IMR-90 (cell line): ENCODE results near the gene GABRB1. TPM values are rescaled to one million over a fixed set of nuclear protein-coding genes. Genes with fewer than 3 reads are reported as not detected.

Experiments used
- ATAC-seq: fragments of 200-7000 bp; cut with Tn5 transposase; 2 replicates; pipeline ENCODE4 v1.9.1; 2020; ENCODE audit warnings: low read depth, mild to moderate bottlenecking, moderate library complexity
- BruUV-seq: library from RNA; stranded (reverse); fragments of 400-500 nt; replicated peaks from 2 replicates; lab custom pipeline; 2021; lab: Mats Ljungman, UMichigan
- CTCF ChIA-PET: fragments of 300-600 bp; formaldehyde crosslinking; extraction: SDS; loops from one replicate; lab custom pipeline; 2021; ENCODE audit warnings: antibody characterized with exemption; lab: Yijun Ruan, JAX
- POLR2A ChIA-PET: fragments of 300-600 bp; sonication (Branson Sonifier 250); formaldehyde crosslinking; loops from one replicate; lab custom pipeline; 2022; ENCODE audit warnings: antibody characterized with exemption; ENCODE audit not compliant: unreplicated experiment; lab: Charles Lee
- DNase-seq: peaks from one replicate; pipeline ENCODE4 v3.0.0; 2013
- H2AFZ ChIP-seq: replicated peaks from 2 replicates; pipeline ENCODE3; 2013; ENCODE audit warnings: low read length, mild to moderate bottlenecking; ENCODE audit not compliant: poor library complexity
- H2AK5ac ChIP-seq: 2 replicates; pipeline ENCODE4 v1.6.1; 2013; ENCODE audit warnings: low read depth, low read length, inconsistent platforms
- H2AK9ac ChIP-seq: replicated peaks from 2 replicates; pipeline ENCODE3; 2013; ENCODE audit warnings: mild to moderate bottlenecking, low read depth, low read length, moderate library complexity; ENCODE audit not compliant: poor library complexity
- H2BK120ac ChIP-seq: 2 replicates; pipeline ENCODE4 v1.6.1; 2013; ENCODE audit warnings: low read depth, low read length, inconsistent platforms
- H2BK15ac ChIP-seq: 3 replicates; pipeline ENCODE4 v1.6.1; 2013; ENCODE audit warnings: low read depth, low read length, inconsistent platforms
- H2BK20ac ChIP-seq: 2 replicates; pipeline ENCODE4 v1.6.1; 2013; ENCODE audit warnings: low read depth, mild to moderate bottlenecking, inconsistent platforms, low read length, moderate library complexity
- H2BK5ac ChIP-seq: 2 replicates; pipeline ENCODE4 v1.6.1; 2013; ENCODE audit warnings: mild to moderate bottlenecking, low read depth, low read length, inconsistent platforms; ENCODE audit not compliant: poor library complexity, severe bottlenecking
- H3K14ac ChIP-seq: replicated peaks from 2 replicates; pipeline ENCODE4 v1.6.1; 2013; ENCODE audit warnings: low read depth, low read length, inconsistent platforms
- H3K18ac ChIP-seq: 2 replicates; pipeline ENCODE4 v1.6.1; 2013; ENCODE audit warnings: low read depth, low read length, control low read depth
- H3K23ac ChIP-seq: 2 replicates; pipeline ENCODE4 v1.6.1; 2013; ENCODE audit warnings: low read depth, low read length, inconsistent platforms
- H3K27ac ChIP-seq: 2 replicates; pipeline ENCODE4 v1.5.1; 2013; ENCODE audit warnings: mild to moderate bottlenecking, control low read depth, low read length; ENCODE audit not compliant: insufficient read depth
- H3K27me3 ChIP-seq: 2 replicates; pipeline ENCODE4 v1.6.1; 2013; ENCODE audit warnings: low read length; ENCODE audit not compliant: control insufficient read depth, insufficient read depth
- H3K36me3 ChIP-seq: 2 replicates; pipeline ENCODE4 v1.6.1; 2013; ENCODE audit warnings: low read length, mixed read lengths; ENCODE audit not compliant: control insufficient read depth, insufficient read depth
- H3K4ac ChIP-seq: 2 replicates; pipeline ENCODE4 v1.6.1; 2013; ENCODE audit warnings: low read depth, low read length, inconsistent platforms
- H3K4me1 ChIP-seq: 2 replicates; pipeline ENCODE4 v1.6.1; 2013; ENCODE audit warnings: low read length, mixed read lengths; ENCODE audit not compliant: control insufficient read depth, insufficient read depth
- H3K4me2 ChIP-seq: 2 replicates; pipeline ENCODE4 v1.6.1; 2013; ENCODE audit warnings: low read depth, mild to moderate bottlenecking, control low read depth, low read length, moderate library complexity
- H3K4me3 ChIP-seq: 2 replicates; pipeline ENCODE4 v1.5.1; 2013; ENCODE audit warnings: low read depth, mild to moderate bottlenecking, control low read depth, low read length, moderate library complexity; ENCODE audit not compliant: insufficient read depth
- H3K56ac ChIP-seq: 2 replicates; pipeline ENCODE4 v1.6.1; 2013; ENCODE audit warnings: low read length, inconsistent platforms; ENCODE audit not compliant: insufficient read depth; ENCODE audit errors: extremely low read depth
- H3K79me1 ChIP-seq, 2 experiments: 2 replicates each; pipeline ENCODE4 v1.6.1; 2013; ENCODE audit warnings: low read length in 2 of 2, inconsistent platforms in 1 of 2, low read depth in 1 of 2
- H3K9ac ChIP-seq: 2 replicates; pipeline ENCODE4 v1.6.1; 2013; ENCODE audit warnings: low read depth, low read length, control low read depth
- H3K9me1 ChIP-seq: 2 replicates; pipeline ENCODE4 v1.6.1; 2013; ENCODE audit warnings: low read length, inconsistent platforms; ENCODE audit not compliant: insufficient read depth
- H3K9me3 ChIP-seq: 2 replicates; pipeline ENCODE4 v1.6.1; 2013; ENCODE audit warnings: low read length; ENCODE audit not compliant: control insufficient read depth, insufficient read depth
- H4K20me1 ChIP-seq: 2 replicates; pipeline ENCODE4 v1.6.1; 2013; ENCODE audit warnings: low read length, inconsistent platforms; ENCODE audit not compliant: insufficient read depth
- H4K5ac ChIP-seq: 2 replicates; pipeline ENCODE4 v1.6.1; 2013; ENCODE audit warnings: mild to moderate bottlenecking, low read depth, low read length, control low read depth
- H4K8ac ChIP-seq, 2 experiments: 2 replicates each; pipeline ENCODE4 v1.6.1; 2013; ENCODE audit warnings: low read depth in 2 of 2, low read length in 2 of 2, control low read depth in 1 of 2, inconsistent platforms in 1 of 2
- H4K91ac ChIP-seq: 2 replicates; pipeline ENCODE4 v1.6.1; 2013; ENCODE audit warnings: low read depth, low read length, inconsistent platforms; ENCODE audit not compliant: insufficient read depth
- BHLHE40 ChIP-seq: fragments of 150-350 bp; IDR thresholded peaks from 2 replicates; pipeline ENCODE4 v1.6.1; 2016; ENCODE audit warnings: mild to moderate bottlenecking, low read depth, low read length
- CEBPB ChIP-seq: IDR thresholded peaks from 2 replicates; pipeline ENCODE4 v1.6.1; 2012; ENCODE audit warnings: low read depth, low read length, improper control_type of control experiment
- CHD1 ChIP-seq: IDR thresholded peaks from 2 replicates; pipeline ENCODE4 v1.6.1; 2012; ENCODE audit warnings: low read depth, low read length, improper control_type of control experiment
- FOS ChIP-seq: fragments of 150-350 bp; IDR thresholded peaks from 2 replicates; pipeline ENCODE4 v1.6.1; 2016; ENCODE audit warnings: low read depth, low read length
- MAZ ChIP-seq: IDR thresholded peaks from 2 replicates; pipeline ENCODE4 v1.6.1; 2012; ENCODE audit warnings: low read depth, mild to moderate bottlenecking, low read length, improper control_type of control experiment, moderate library complexity, borderline replicate concordance
- MXI1 ChIP-seq: IDR thresholded peaks from 2 replicates; pipeline ENCODE4 v1.6.1; 2012; ENCODE audit warnings: low read depth, mild to moderate bottlenecking, low read length, moderate library complexity, borderline replicate concordance
- NFE2L2 ChIP-seq: fragments of 150-350 bp; IDR thresholded peaks from 2 replicates; pipeline ENCODE4 v1.6.1; 2016; ENCODE audit warnings: low read depth, mild to moderate bottlenecking, low read length
- POLR2A ChIP-seq: IDR thresholded peaks from 2 replicates; pipeline ENCODE4 v1.6.1; 2012; ENCODE audit warnings: mild to moderate bottlenecking, low read depth, low read length
- RAD21 ChIP-seq: IDR thresholded peaks from 2 replicates; pipeline ENCODE4 v1.6.1; 2012; ENCODE audit warnings: low read length, improper control_type of control experiment
- RCOR1 ChIP-seq: IDR thresholded peaks from 2 replicates; pipeline ENCODE4 v1.6.1; 2012; ENCODE audit warnings: mild to moderate bottlenecking, low read length, improper control_type of control experiment; ENCODE audit not compliant: insufficient replicate concordance
- RFX5 ChIP-seq: IDR thresholded peaks from 2 replicates; pipeline ENCODE4 v1.8.0; 2012; ENCODE audit warnings: low read depth, mild to moderate bottlenecking, low read length, moderate library complexity
- SMC3 ChIP-seq: fragments of 150-350 bp; IDR thresholded peaks from 2 replicates; pipeline ENCODE4 v1.6.1; 2016; ENCODE audit warnings: low read depth, mild to moderate bottlenecking, antibody characterized with exemption, low read length, moderate library complexity
- WGBS, 2 experiments: methylation state at CpG; one replicate each; pipeline versions ENCODE4 v1.1.5 to v1.1.7; 2013; ENCODE audit warnings: missing lambda C conversion rate in 2 of 2; ENCODE audit not compliant: insufficient read length in 1 of 2; ENCODE audit errors: extremely low coverage in 2 of 2; 5-methylcytosine and 5-hydroxymethylcytosine counted together
- dilution Hi-C: fragments of 300-500 bp; cut with HindIII; formaldehyde crosslinking; loops from one replicate; pipeline ENCODE4 v1.14.3; 2018; ENCODE audit warnings: low sequenced_read_pairs; ENCODE audit not compliant: unreplicated experiment
- in situ Hi-C: fragments of 300-500 bp; cut with MboI; formaldehyde crosslinking; loops from 3 replicates; pipeline ENCODE4 v1.14.3; 2019; ENCODE audit warnings: low sequenced_read_pairs, inconsistent platforms, mixed read lengths
- intact Hi-C: fragments of 100-400 bp; cut with micrococcal nuclease; formaldehyde crosslinking; loops from 2 replicates; pipeline ENCODE4 v1.10.0; 2022
- polyA plus RNA-seq, 3 experiments: library from polyadenylated mRNA; depleted of rRNA; stranded (reverse); fragments of >200 nt; gene quantifications; 2 replicates each; pipeline ENCODE4 v1.2.3, GENCODE V29; 2012; ENCODE audit warnings: low replicate concordance in 1 of 3
- total RNA-seq: library from RNA; depleted of rRNA; stranded (reverse); fragments of >200 nt; gene quantifications from 2 replicates; pipeline ENCODE4 v1.2.3, GENCODE V29; 2012
- TF ChIP-seq, protein P1 (sequence below): fragments of 150-350 bp; IDR thresholded peaks from 2 replicates; pipeline ENCODE4 v1.6.1; 2016; ENCODE audit warnings: low read depth, mild to moderate bottlenecking, low read length, moderate library complexity, borderline replicate concordance
- TF ChIP-seq, protein P2 (sequence below): fragments of 150-350 bp; IDR thresholded peaks from 2 replicates; pipeline ENCODE4 v1.6.1; 2017; ENCODE audit warnings: mild to moderate bottlenecking, antibody characterized with exemption, low read length, low read depth

Gene GABRB1
- total and polyA plus RNA-seq, 2 of the 4 experiments (the other 2 are of a cell fraction) = 4.7 to 16.1 TPM

DNA sequence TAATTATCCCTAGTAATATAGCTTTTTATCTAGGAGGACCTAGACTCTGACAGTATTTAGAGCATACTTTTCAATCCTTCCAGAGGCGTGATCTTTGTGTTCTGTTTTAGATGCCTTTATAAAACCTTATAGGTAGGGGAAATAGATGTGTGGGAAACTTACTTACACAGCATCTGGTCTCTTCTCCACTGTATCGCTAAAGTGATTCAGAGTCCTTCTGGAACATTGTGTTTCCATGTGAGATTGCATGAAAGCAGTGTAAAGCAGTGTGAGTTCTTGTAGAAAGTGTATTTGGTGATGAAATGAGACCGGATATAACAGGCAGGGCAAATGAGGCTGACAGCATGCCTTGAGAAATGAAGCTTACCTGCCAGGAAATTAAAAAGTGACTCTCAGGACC, 9.5 kb downstream of the GABRB1 start:
- Histone ChIP-seq H3K9me1 (no peaks in the 10 kb centered on the region), H3K9ac (no peak overlapping the region), H3K18ac (no peak overlapping the region), H3K4me1 (no peaks in the 10 kb centered on the region), H3K36me3 (no peaks in the 10 kb centered on the region), H2BK20ac (no peak overlapping the region), H4K91ac (no peak overlapping the region), H4K20me1 (no peaks in the 10 kb centered on the region), H4K8ac (no peak overlapping the region), H2BK120ac (peak overlapping the region; percentile 48; the same call in 1 of the 2 replicates), H3K27me3 (no peaks in the 10 kb centered on the region), H2AFZ (no peak overlapping the region), H4K5ac (no peak overlapping the region), H2AK9ac (no peak overlapping the region), H3K56ac (no peak overlapping the region), H3K9me3 (no peaks in the 10 kb centered on the region), H2BK15ac (no peak overlapping the region), H2BK5ac (no peak overlapping the region), H2AK5ac (no peak overlapping the region), H3K23ac (no peak overlapping the region; the same call in 1 of the 2 replicates), H3K4ac (no peak overlapping the region), H3K14ac (no peak overlapping the region), H3K4me3 (no peak overlapping the region), H3K79me1 (no peaks in the 10 kb centered on the region), H3K27ac (no peak overlapping the region), H3K4me2 (no peak overlapping the region)
- no CpG with 5 or more reads among the region's 3 CpGs for WGBS, 2 experiments
- in situ Hi-C loops (no loop called here), intact Hi-C loops (loop anchor here (10.0 kb wide), 1 partner anchor 54 kb away; no protein-coding TSS in a partner anchor), dilution Hi-C loops (no loop called here)
- POLR2A ChIA-PET = no interaction called here
- TF ChIP-seq MXI1 (no peak), SMC3 (no peak), FOS (no peak), BHLHE40 (no peak), POLR2A (no peak), CEBPB (no peak), RAD21 (no peak), CHD1 (no peak), MAZ (no peak), RCOR1 (no peak), RFX5 (no peak), NFE2L2 (no peak)
- TF ChIP-seq, protein P1, sequence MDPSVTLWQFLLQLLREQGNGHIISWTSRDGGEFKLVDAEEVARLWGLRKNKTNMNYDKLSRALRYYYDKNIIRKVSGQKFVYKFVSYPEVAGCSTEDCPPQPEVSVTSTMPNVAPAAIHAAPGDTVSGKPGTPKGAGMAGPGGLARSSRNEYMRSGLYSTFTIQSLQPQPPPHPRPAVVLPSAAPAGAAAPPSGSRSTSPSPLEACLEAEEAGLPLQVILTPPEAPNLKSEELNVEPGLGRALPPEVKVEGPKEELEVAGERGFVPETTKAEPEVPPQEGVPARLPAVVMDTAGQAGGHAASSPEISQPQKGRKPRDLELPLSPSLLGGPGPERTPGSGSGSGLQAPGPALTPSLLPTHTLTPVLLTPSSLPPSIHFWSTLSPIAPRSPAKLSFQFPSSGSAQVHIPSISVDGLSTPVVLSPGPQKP = no peak
- TF ChIP-seq, protein P2, sequence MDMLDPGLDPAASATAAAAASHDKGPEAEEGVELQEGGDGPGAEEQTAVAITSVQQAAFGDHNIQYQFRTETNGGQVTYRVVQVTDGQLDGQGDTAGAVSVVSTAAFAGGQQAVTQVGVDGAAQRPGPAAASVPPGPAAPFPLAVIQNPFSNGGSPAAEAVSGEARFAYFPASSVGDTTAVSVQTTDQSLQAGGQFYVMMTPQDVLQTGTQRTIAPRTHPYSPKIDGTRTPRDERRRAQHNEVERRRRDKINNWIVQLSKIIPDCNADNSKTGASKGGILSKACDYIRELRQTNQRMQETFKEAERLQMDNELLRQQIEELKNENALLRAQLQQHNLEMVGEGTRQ = no peak
- CTCF ChIA-PET = no interaction called here
- DNase-seq = no peak
- ATAC-seq = no peak
- no TSS peak for BruUV-seq
